Kidney epithelial cell (primary cell): ENCODE data around the gene NKX1-1. TPM values are rescaled to one million over a fixed set of nuclear protein-coding genes. Genes with fewer than 3 reads are reported as not detected.
"Not testable (repeated sequence)": the region's sequence is repeated elsewhere in the genome, so short reads cannot be mapped to it uniquely, and the experiment has no call there.

Source experiments
- DNase-seq: peaks from one replicate; pipeline ENCODE4 v3.0.0-alpha.2; 2010; ENCODE audit warnings: low read depth
- H3K27me3 ChIP-seq: 2 replicates; pipeline ENCODE4 v1.6.0; 2011; ENCODE audit warnings: low read length; ENCODE audit not compliant: control insufficient read depth, insufficient read depth
- H3K36me3 ChIP-seq: 2 replicates; pipeline ENCODE4 v1.5.1; 2011; ENCODE audit warnings: low read length; ENCODE audit not compliant: control insufficient read depth, insufficient read depth
- H3K4me3 ChIP-seq: 2 replicates; pipeline ENCODE4 v1.5.1; 2011; ENCODE audit warnings: low read depth, mild to moderate bottlenecking, control low read depth, low read length
- total RNA-seq: library from RNA; depleted of rRNA; stranded (reverse); fragments of >200 nt; gene quantifications from 2 replicates; pipeline ENCODE4 v1.2.3, GENCODE V29; 2015
- TF ChIP-seq, protein P1 (sequence below): IDR thresholded peaks from 2 replicates; pipeline ENCODE4 v1.5.1; 2011; ENCODE audit warnings: mild to moderate bottlenecking, moderate library complexity, low read length, control low read depth, inconsistent platforms; ENCODE audit not compliant: insufficient read depth, poor library complexity, severe bottlenecking

NKX1-1 gene
- total RNA-seq, 1 donor from 2014 or later = not detected

- H3K4me3 ChIP-seq = no peak overlapping the region
- no peaks in the 10 kb centered on the region for H3K36me3 ChIP-seq
- H3K27me3 ChIP-seq = no peaks in the 10 kb centered on the region
- TF ChIP-seq, protein P1, sequence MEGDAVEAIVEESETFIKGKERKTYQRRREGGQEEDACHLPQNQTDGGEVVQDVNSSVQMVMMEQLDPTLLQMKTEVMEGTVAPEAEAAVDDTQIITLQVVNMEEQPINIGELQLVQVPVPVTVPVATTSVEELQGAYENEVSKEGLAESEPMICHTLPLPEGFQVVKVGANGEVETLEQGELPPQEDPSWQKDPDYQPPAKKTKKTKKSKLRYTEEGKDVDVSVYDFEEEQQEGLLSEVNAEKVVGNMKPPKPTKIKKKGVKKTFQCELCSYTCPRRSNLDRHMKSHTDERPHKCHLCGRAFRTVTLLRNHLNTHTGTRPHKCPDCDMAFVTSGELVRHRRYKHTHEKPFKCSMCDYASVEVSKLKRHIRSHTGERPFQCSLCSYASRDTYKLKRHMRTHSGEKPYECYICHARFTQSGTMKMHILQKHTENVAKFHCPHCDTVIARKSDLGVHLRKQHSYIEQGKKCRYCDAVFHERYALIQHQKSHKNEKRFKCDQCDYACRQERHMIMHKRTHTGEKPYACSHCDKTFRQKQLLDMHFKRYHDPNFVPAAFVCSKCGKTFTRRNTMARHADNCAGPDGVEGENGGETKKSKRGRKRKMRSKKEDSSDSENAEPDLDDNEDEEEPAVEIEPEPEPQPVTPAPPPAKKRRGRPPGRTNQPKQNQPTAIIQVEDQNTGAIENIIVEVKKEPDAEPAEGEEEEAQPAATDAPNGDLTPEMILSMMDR = no peak
- no peak for DNase-seq
Measured at GRCh38 chr4:1375761-1376322, 30.4 kb downstream of the NKX1-1 start.

GRCh38 chr4:1375051-1375721, 31.1 kb downstream of the NKX1-1 start:
- no peaks in the 10 kb centered on the region for H3K36me3 ChIP-seq
- TF ChIP-seq, protein P1 = no peak
- no peaks in the 10 kb centered on the region for H3K27me3 ChIP-seq
- DNase-seq = no peak
- no peak overlapping the region for H3K4me3 ChIP-seq

GRCh38 chr4:1374706-1375045, 31.6 kb downstream of the NKX1-1 start:
- Histone ChIP-seq H3K27me3 (no peaks in the 10 kb centered on the region), H3K36me3 (no peaks in the 10 kb centered on the region), H3K4me3 (no peak overlapping the region)
- TF ChIP-seq, protein P1 = no peak
- no peak for DNase-seq

DNA sequence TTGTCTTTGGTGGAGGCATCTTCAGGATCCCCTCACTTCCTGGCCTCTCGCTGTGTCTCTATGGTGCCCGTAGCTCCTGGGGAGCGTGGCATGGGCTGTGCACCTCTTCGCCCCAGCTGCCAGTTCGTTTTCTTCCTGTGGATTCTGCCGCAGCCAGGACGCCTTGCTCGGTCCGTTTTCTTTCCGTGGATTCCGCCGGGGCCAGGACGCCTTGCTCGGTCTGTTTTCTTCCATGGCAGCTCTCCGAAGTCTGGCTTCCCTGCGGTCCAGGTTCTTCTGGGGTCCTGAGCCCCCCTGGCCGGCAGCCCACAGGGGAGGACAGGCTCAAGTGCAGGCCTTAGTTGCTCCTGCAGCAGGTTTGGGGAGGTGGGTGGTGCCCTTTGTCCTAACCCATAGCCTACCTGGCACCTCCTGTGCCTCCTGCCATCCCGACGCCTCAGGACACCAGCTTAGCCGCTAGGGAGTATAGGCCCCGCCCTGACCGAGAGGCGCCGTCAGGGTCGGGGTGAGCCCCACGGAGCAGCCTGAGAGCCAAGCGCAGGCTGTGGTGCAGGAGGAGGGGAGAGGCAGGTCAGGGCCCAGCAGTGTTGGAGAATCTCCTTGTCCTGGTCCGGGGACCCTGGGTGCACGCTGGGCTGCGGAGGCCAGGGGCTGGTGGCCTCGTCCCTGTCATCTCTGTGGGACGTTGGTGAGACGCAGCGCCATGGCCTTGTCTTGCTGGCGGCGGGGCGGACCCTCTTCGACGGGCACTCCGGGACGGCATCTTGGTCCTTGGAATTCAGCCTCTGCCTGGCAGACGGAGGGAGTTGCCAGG, 32.1 kb downstream of the NKX1-1 start:
- DNase-seq = no peak
- Histone ChIP-seq H3K27me3 (no peaks in the 10 kb centered on the region), H3K36me3 (no peaks in the 10 kb centered on the region), H3K4me3 (no peak overlapping the region)
- TF ChIP-seq, protein P1 = no peak

DNA sequence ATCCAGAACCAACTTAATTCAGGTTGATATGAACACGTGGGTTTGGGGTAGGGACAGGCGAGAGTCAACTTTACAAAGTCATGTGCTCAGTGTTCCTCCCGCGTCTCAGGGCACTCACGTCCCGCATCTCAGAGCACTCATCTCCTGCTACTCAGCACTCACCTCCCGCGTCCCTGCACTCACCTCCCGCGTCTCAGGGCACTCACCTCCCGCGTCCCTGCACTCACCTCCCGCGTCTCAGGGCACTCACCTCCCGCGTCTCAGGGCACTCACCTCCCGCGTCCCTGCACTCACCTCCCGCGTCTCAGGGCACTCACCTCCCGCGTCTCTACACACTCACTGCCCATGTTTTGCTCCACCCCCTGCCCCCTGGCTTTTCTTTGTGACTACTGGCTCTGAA, 33.7 kb downstream of the NKX1-1 start:
- H3K27me3 ChIP-seq, H3K36me3 ChIP-seq, DNase-seq, H3K4me3 ChIP-seq: not testable (repeated sequence)

DNA sequence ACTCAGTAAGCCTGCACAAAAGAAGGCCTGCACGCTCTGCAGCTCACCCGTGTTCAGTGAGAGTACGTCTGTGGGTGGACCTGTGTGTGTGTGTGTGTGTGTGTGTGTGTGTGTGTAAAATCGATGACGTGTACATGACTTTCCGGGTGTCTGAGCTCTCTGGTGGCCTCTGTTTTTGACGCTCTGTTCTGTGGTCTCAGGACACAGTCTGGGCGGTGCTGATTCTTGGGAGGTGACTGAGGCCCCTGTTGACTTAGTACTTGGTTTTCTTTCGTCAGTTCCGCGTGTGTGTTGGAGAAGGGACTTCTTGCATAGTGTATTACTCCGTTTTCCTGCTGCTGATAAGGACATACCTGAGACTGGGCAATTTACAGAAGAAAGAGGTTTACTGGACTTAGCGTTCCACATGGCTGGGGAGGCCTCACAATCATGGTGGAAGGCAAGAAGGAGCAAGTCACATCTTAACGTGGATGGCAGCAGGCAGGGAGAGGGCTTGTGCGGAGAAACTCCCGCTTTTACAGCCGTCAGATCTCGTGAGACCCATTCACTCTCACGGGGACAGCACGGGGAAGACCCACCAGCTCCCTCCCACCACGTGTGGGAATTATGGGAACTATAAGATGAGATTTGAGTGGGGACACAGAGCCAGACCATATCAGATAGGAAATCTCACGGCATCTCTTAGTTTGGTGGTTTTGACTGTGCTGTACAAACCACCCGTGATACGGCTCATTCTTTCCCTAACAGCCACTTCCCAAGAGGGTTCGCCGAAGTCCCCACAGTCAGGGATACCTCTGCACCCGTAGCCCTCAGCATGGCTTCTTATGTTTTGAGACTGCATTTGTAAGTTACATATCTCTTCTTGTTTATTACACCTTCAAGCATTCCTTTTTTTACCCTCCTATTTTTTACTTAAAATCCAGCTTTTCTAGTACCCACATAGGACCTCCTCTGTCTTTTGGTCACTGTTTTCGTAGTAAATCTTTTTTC, 34.8 kb downstream of the NKX1-1 start:
- H3K27me3 ChIP-seq = no peaks in the 10 kb centered on the region
- DNase-seq = no peak
- no peaks in the 10 kb centered on the region for H3K36me3 ChIP-seq
- H3K4me3 ChIP-seq = no peak overlapping the region
- TF ChIP-seq, protein P1 = no peak
